Naive B cell (primary cell): Measurements from ENCODE around the gene ZNF274. TPM values are rescaled to one million over a fixed set of nuclear protein-coding genes. Genes with fewer than 3 reads are reported as not detected.
"Not testable (repeated sequence)": the region's sequence is repeated elsewhere in the genome, so short reads cannot be mapped to it uniquely, and the experiment has no call there.

Source experiments
- ATAC-seq, 2 donors: fragments of 150-1000 bp; cut with Tn5 transposase; 2 replicates each; pipeline ENCODE4 v1.10.0; 2021; ENCODE audit warnings: low read depth in 2 of 2, mild to moderate bottlenecking in 2 of 2, moderate library complexity in 2 of 2
- DNase-seq: peaks from one replicate; pipeline ENCODE4 v3.0.0; 2022
- H3K27ac Mint-ChIP-seq, 6 donors: one replicate each; pipeline ENCODE4 v1.8.0; 2020 to 2022; ENCODE audit warnings: mild to moderate bottlenecking in 6 of 6, mixed read lengths in 6 of 6, moderate library complexity in 5 of 6, inconsistent platforms in 2 of 6
- H3K27me3 Mint-ChIP-seq, 3 donors: one replicate each; pipeline ENCODE4 v1.8.0; 2021 to 2022; ENCODE audit warnings: mixed read lengths in 3 of 3, mild to moderate bottlenecking in 1 of 3
- H3K36me3 Mint-ChIP-seq, 2 donors: one replicate each; pipeline ENCODE4 v1.8.0; 2020 to 2022; ENCODE audit warnings: mixed read lengths in 2 of 2, inconsistent platforms in 1 of 2, mild to moderate bottlenecking in 1 of 2
- H3K4me1 Mint-ChIP-seq, 3 donors: one replicate each; pipeline ENCODE4 v1.8.0; 2020 to 2022; ENCODE audit warnings: mixed read lengths in 3 of 3, inconsistent platforms in 1 of 3, mild to moderate bottlenecking in 1 of 3, moderate library complexity in 1 of 3
- H3K4me3 Mint-ChIP-seq, 8 donors: one replicate each; pipeline ENCODE4 v1.8.0; 2020 to 2022; ENCODE audit warnings: mild to moderate bottlenecking in 8 of 8, mixed read lengths in 8 of 8, moderate library complexity in 8 of 8, inconsistent platforms in 2 of 8
- H3K9me3 Mint-ChIP-seq, 7 donors: one replicate each; pipeline ENCODE4 v1.8.0; 2020 to 2022; ENCODE audit warnings: mixed read lengths in 7 of 7, mild to moderate bottlenecking in 5 of 7, inconsistent platforms in 2 of 7, moderate library complexity in 1 of 7
- polyA plus RNA-seq, 6 donors: library from polyadenylated mRNA; unstranded; fragments of 300-500 nt; fragmentation: Illumina TruSeq; gene quantifications; one replicate each; pipeline ENCODE4 v1.2.3, GENCODE V29; 2021; ENCODE audit warnings: low read depth in 6 of 6

Gene ZNF274
- 10 to 100 TPM; 45.1 to 65.9 (median 55.5) TPM for polyA plus RNA-seq

GRCh38 chr19:58182989-58183816 is at the start of gene ZNF274:
ZNF274 (plus strand) TSS chr19:58183061; CDS start chr19:58183966, 905 bp downstream.
- H3K4me1 Mint-ChIP-seq = peaks cover 21 to 26% (median 26%) of the 10 kb centered on the region in 3 donors
- peak; percentile 86 to 87 for ATAC-seq
- H3K27ac Mint-ChIP-seq = peak within 1 kb of the TSS; percentile 99 to 100 (median 99)
- H3K36me3 Mint-ChIP-seq = peaks cover 19 to 35% of the 10 kb centered on the region in 2 donors
- H3K4me3 Mint-ChIP-seq = peak within 1 kb of the TSS; percentile 82 to 99 (median 96)
- H3K9me3 Mint-ChIP-seq = peaks cover 10 to 83% (median 60%) of the 10 kb centered on the region in 7 donors
- no peaks in the 10 kb centered on the region for H3K27me3 Mint-ChIP-seq
- DNase-seq = peak; percentile 95

GRCh38 chr19:58134244-58134643 is 48.6 kb upstream of the ZNF274 start:
- Mint-ChIP-seq H3K36me3 (peaks cover 62 to 63% of the 10 kb centered on the region in 2 donors), H3K27ac (peak overlapping the region in 1 of 6 donors; percentile 16), H3K4me3 (no peak overlapping the region), H3K9me3 (peaks cover 11 to 94% (median 77%) of the 10 kb centered on the region in 7 donors), H3K27me3 (no peaks in the 10 kb centered on the region), H3K4me1 (peaks cover 0 to 4% (median 0%) of the 10 kb centered on the region in 3 donors)
- ATAC-seq (no peak), DNase-seq (no peak)

- Mint-ChIP-seq H3K36me3 (peaks cover 14 to 20% of the 10 kb centered on the region in 2 donors), H3K9me3 (peaks cover 0 to 28% (median 18%) of the 10 kb centered on the region in 7 donors), H3K4me3 (peak overlapping the region in 2 of 8 donors; percentile 47 to 59)
Observed at GRCh38 chr19:58145849-58146248, 37.0 kb upstream of the ZNF274 start.

GRCh38 chr19:58147475-58147874 is 35.4 kb upstream of the ZNF274 start:
- not testable (repeated sequence) for H3K4me3 Mint-ChIP-seq, H3K27me3 Mint-ChIP-seq, ATAC-seq, H3K27ac Mint-ChIP-seq, DNase-seq
- Mint-ChIP-seq H3K9me3 (peaks cover 0 to 23% (median 15%) of the 10 kb centered on the region in 7 donors), H3K4me1 (peaks cover 11 to 16% (median 15%) of the 10 kb centered on the region in 3 donors), H3K36me3 (peaks cover 7 to 11% of the 10 kb centered on the region in 2 donors)

More at GRCh38 chr19:58145849-58146248, 37.0 kb upstream of the ZNF274 start:
- no peak for DNase-seq
- ATAC-seq = no peak
- Mint-ChIP-seq H3K27ac (no peak overlapping the region), H3K27me3 (no peaks in the 10 kb centered on the region), H3K4me1 (peaks cover 11 to 13% (median 11%) of the 10 kb centered on the region in 3 donors)

- peak; percentile 90 for DNase-seq
- peak within 1 kb of the TSS; percentile 80 to 96 (median 93) for H3K4me3 Mint-ChIP-seq
- peaks cover 0 to 6% (median 5%) of the 10 kb centered on the region in 7 donors for H3K9me3 Mint-ChIP-seq
- no peaks in the 10 kb centered on the region for H3K36me3 Mint-ChIP-seq
- H3K4me1 Mint-ChIP-seq = peaks cover 22 to 27% (median 27%) of the 10 kb centered on the region in 3 donors
- H3K27ac Mint-ChIP-seq = peak within 1 kb of the TSS; percentile 91 to 97 (median 95)
- H3K27me3 Mint-ChIP-seq = no peaks in the 10 kb centered on the region
- peak; percentile 64 to 65 for ATAC-seq
Observed at GRCh38 chr19:58150328-58150921, 32.4 kb upstream of the ZNF274 start, which contains the start of gene ZNF329. ZNF329 (minus strand) TSS chr19:58150789; CDS start chr19:58129503, 21,286 bp downstream.

- Mint-ChIP-seq H3K4me3 (peak overlapping the region in 6 of 8 donors; percentile 81 to 94 (median 88)), H3K36me3 (no peaks in the 10 kb centered on the region), H3K9me3 (peaks cover 0 to 4% (median 0%) of the 10 kb centered on the region in 7 donors), H3K4me1 (peaks cover 22 to 30% (median 27%) of the 10 kb centered on the region in 3 donors), H3K27me3 (no peaks in the 10 kb centered on the region), H3K27ac (peak overlapping the region in 2 of 6 donors; percentile 30 to 32)
- DNase-seq (no peak), ATAC-seq (no peak)
Observed at GRCh38 chr19:58153386-58153785, 29.5 kb upstream of the ZNF274 start.

- peaks cover 20 to 28% (median 26%) of the 10 kb centered on the region in 3 donors for H3K4me1 Mint-ChIP-seq
- H3K9me3 Mint-ChIP-seq = peaks cover 0 to 6% (median 0%) of the 10 kb centered on the region in 7 donors
- ATAC-seq (no peak), DNase-seq (no peak)
- H3K36me3 Mint-ChIP-seq = no peaks in the 10 kb centered on the region
- no peaks in the 10 kb centered on the region for H3K27me3 Mint-ChIP-seq
- H3K27ac Mint-ChIP-seq = peak overlapping the region in 4 of 6 donors; percentile 78 to 90 (median 86)
- peak overlapping the region; percentile 81 to 94 (median 88) for H3K4me3 Mint-ChIP-seq
Observed at GRCh38 chr19:58154287-58154678, 28.6 kb upstream of the ZNF274 start.

- Mint-ChIP-seq H3K27me3 (no peaks in the 10 kb centered on the region), H3K27ac (peak overlapping the region in 4 of 6 donors; percentile 10 to 96 (median 75)), H3K9me3 (peaks cover 0 to 6% (median 0%) of the 10 kb centered on the region in 7 donors), H3K4me3 (peak overlapping the region; percentile 81 to 94 (median 90)), H3K36me3 (no peaks in the 10 kb centered on the region), H3K4me1 (peaks cover 14 to 21% (median 19%) of the 10 kb centered on the region in 3 donors)
- peak; percentile 96 for DNase-seq
- peak; percentile 84 to 86 for ATAC-seq
Observed at GRCh38 chr19:58154679-58155648, 27.9 kb upstream of the ZNF274 start.

- no peak for ATAC-seq
- H3K4me1 Mint-ChIP-seq = peaks cover 6 to 19% (median 17%) of the 10 kb centered on the region in 3 donors
- peaks cover 0 to 11% (median 7%) of the 10 kb centered on the region in 7 donors for H3K9me3 Mint-ChIP-seq
- peak overlapping the region in 2 of 8 donors; percentile 62 to 94 for H3K4me3 Mint-ChIP-seq
- peaks cover 6% of the 10 kb centered on the region in 2 donors for H3K36me3 Mint-ChIP-seq
- H3K27ac Mint-ChIP-seq = no peak overlapping the region
- DNase-seq = no peak
- no peaks in the 10 kb centered on the region for H3K27me3 Mint-ChIP-seq
Observed at GRCh38 chr19:58157045-58157728, 25.7 kb upstream of the ZNF274 start.

GRCh38 chr19:58166268-58166667 is 16.6 kb upstream of the ZNF274 start:
- DNase-seq = no peak
- Mint-ChIP-seq H3K36me3 (peaks cover 18 to 44% of the 10 kb centered on the region in 2 donors), H3K4me1 (no peaks in the 10 kb centered on the region), H3K27ac (no peak overlapping the region), H3K4me3 (no peak overlapping the region), H3K9me3 (peaks cover 16 to 81% (median 67%) of the 10 kb centered on the region in 7 donors), H3K27me3 (peaks cover 0 to 5% (median 5%) of the 10 kb centered on the region in 3 donors)
- ATAC-seq = no peak

- Mint-ChIP-seq H3K9me3 (peaks cover 15 to 83% (median 69%) of the 10 kb centered on the region in 7 donors), H3K36me3 (peaks cover 15 to 41% of the 10 kb centered on the region in 2 donors), H3K27me3 (peaks cover 0 to 5% (median 5%) of the 10 kb centered on the region in 3 donors), H3K4me3 (peak overlapping the region in 1 of 8 donors; percentile 37), H3K27ac (no peak overlapping the region), H3K4me1 (no peaks in the 10 kb centered on the region)
- ATAC-seq (no peak), DNase-seq (no peak)
Observed at GRCh38 chr19:58166708-58167280, 16.1 kb upstream of the ZNF274 start.
